ENCODE data around the gene CDC42EP2.

Gene CDC42EP2, protein sequence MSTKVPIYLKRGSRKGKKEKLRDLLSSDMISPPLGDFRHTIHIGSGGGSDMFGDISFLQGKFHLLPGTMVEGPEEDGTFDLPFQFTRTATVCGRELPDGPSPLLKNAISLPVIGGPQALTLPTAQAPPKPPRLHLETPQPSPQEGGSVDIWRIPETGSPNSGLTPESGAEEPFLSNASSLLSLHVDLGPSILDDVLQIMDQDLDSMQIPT
- total RNA-seq, result 0.04 to 1.0 (median 0.20) reads per million in 17 experiments

GRCh38 chr11:65314501-65315203 lies at the start of gene CDC42EP2:
Gene CDC42EP2, plus strand, starts transcription at chr11:65314866. Its CDS starts 6,033 bp downstream, at chr11:65320899.
- peak; percentile 91 to 97 (median 95) for DNase-seq

DNA sequence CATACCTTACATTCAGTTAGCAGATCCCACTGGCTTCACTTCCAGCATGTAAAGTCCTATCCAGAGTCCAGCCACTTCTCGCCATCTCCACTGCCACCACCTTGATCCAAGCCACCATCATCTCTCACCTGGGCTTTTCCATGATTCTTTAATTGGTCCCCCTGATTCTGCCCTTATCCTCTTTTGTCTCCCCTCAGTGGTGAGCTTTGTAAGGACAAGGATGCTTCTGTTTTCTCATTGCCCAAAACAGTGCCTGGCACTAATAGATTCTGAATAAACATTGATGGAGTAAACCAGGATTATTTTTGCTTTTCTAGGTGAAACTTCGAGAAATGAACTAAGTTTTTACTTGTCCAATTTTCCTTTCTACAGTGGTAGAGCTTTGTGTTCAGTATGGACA lies 48.5 kb upstream of the CDC42EP2 start:
- DNase-seq, result no peak

- DNase-seq, result peak; percentile 81 to 90 (median 84)
These were observed 39.7 kb upstream of the CDC42EP2 start for GRCh38 chr11:65274735-65275682.

- no peak for DNase-seq
These were observed 38.8 kb upstream of the CDC42EP2 start for GRCh38 chr11:65275906-65276305.

GRCh38 chr11:65277631-65278277 lies 36.9 kb upstream of the CDC42EP2 start:
- no peak for DNase-seq

DNA sequence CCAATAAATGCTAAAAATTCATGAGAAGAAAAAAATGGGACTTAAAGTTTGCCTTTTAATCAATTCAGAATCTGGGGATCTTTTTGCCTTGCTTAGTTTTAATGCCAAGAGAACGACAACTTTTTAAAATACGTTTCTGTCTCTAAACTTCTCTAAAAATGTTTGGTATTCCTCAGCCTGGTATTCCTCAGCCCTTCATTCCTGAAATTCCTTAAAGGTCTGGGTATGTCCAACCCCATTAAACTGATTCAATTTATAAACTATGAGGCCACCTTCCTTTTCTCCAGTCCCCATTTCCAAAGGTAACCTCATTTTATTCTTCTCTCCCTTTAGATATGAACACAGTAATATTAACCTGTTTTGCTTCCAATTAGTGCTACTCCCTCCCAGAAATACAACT lies 36.3 kb upstream of the CDC42EP2 start:
- DNase-seq, result no peak

DNA sequence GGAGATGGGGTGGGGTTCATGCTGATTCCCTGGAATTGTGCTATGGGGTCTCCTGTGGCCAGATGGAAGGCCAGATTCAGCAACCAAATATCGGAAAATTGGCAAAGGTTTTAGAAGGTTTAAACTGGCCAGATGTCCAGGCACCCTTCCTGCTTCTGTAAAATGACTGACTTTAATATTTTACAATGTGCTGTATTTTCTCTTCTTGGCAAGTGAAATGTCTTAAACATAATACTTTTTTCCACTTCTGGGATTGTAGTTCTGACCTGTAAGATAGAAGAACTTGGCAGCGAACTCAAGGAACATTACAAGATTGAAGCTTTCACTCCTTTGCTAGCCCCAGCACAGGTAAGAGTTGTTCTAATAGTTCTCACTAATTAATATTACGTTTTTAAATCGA lies 35.4 kb upstream of the CDC42EP2 start:
- DNase-seq, result no peak

DNA sequence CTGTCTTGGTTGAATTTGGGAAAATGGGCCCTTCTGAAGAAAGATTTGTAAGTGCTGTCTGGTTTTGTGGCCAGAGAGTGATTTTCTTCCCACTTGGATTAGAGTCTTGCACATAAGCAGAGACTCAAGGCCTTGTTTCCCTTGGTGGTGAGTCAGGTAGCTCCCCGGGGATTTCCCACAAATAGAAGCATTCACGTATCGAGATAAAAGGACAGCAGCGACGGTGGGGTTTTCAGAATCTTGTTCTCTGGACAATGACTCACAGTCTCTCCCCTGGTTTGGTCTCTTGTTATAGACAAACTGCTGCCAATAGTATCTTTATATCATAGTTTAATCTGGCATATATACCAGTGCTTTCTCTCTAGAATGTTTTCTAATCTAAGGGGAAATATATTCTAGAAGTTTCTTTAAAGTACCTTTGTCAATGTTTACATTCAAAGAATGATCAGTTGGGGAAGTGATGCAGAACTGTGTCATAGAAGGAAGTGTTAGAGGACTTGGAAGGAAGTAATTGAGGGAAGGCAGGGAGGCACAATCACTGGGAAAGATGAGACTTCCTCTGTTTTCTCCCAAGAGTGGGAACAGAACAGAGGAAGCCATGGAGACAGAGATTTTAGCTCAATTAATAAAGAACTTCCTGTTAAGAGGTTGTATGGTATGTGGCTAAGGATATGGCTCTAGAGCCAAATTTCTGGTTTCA lies 34.8 kb upstream of the CDC42EP2 start:
- DNase-seq, result peak; percentile 53 to 79 (median 66)

DNA sequence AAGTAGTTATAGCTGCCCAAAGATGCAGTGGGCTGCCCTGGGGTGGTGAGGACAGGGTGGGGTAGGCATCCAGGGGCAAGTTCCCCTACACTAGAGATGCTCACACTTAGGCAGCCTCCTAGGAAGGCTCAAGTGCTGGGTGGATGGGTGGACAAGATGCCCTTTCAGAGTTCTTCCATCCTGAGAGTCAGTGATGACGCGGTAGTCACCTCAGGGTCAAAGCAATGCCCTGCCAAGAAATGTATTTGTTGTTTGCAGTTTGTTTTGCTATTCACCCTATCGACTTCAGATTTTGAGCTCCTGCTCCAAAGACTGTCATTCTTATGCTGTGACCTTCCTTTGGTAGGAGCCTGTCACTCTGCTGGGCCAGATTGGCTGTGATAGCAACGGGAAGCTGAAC lies 34.0 kb upstream of the CDC42EP2 start:
- no peak for DNase-seq

GRCh38 chr11:65286686-65287085 lies 28.0 kb upstream of the CDC42EP2 start:
- DNase-seq, result no peak

DNA sequence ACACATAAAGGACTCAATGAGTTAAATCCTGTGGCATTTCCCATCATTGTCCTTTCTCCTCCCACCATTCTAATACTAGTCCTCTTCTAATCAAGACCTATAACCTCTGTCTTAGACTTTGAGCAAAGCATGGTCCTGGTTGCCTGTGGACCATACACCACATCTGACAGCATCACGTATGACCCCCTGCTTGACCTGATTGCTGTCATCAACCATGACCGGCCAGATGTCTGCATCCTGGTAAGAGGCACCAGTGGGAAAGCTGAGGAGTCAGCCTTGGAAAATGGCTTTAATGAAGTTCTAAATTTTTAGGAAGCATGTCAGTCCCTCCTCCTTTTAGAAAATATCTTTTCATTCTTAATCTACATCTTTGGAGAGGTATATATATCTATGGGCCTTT lies 27.1 kb upstream of the CDC42EP2 start:
- DNase-seq, result no peak

DNA sequence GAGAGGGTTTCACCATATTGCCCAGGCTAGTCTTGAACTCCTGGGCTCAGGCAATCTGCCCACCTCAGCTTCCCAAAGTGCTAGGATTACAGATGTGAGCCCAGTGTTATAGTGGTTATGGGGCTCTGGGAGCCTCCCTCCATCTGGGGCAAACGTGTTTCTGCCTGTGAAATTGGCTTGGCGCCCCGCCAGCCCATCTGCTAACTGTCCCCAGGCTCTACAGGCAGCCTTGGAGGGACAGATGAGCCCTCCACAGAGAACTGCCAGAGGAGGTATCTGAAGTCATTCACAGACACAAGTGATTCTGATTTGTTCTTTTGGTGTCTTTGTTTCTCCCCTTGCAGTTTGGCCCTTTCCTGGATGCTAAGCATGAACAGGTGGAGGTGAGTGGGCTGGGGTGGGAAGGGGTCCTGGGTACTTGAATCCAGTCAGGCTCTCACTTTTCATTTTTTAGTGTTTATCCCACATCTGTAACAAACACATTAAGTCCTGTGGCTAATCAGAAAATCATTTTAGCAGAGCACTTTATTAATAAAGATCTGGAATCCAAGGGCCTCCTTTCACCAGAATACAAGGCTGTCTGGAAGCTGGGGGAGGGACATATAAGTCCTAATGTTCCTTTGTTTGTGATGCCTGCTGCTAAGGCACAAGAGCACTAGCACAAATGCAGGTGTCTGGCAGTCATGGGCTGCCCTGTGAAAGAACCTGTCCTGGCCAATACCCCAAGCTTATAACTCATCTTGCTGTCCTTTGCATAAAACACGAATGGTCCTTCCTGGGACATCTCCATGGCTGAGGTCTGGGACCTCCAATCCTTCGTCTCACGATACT lies 25.7 kb upstream of the CDC42EP2 start:
- no peak for DNase-seq

DNA sequence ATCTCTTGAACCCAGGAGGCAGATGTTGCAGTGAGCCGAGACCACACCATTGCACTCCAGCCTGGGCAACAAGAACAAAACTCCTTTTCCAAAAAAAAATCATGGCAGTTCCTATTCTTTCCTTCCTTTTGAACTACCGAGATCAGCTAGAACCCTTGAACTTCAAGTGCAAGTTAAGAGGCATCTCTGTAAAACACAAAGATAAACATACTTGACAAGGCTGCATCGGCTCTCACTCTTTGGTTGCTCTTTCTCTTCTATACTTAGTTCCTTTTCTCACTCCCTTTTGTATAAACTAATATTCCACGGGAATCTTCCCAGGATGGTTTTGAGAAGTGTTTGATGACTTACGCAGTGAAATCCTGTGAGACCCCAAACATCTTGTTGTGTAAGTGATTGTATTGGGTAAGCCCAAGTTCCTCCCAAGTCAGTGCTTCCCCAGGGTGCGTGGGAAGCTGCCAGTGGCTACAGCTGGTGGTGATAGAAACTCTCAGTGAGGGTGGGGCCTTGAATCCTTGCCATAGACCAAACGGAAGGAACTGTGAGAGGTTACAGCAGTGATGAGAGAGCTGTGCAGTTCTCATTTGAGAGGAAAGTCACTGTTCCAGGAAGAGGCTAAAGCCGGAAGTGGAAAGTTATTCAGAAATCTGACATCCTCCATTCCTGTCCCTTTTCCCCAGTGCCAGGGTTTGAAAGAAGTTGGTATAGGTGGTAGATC lies 24.1 kb upstream of the CDC42EP2 start:
- peak; percentile 96 to 99 (median 98) for DNase-seq

GRCh38 chr11:65291613-65292012 lies 23.1 kb upstream of the CDC42EP2 start:
- peak; percentile 22 to 41 (median 40) for DNase-seq

- peak in 3 of 4 experiments; percentile 22 to 48 (median 47) for DNase-seq
These were observed 21.8 kb upstream of the CDC42EP2 start for GRCh38 chr11:65292890-65293289.

DNA sequence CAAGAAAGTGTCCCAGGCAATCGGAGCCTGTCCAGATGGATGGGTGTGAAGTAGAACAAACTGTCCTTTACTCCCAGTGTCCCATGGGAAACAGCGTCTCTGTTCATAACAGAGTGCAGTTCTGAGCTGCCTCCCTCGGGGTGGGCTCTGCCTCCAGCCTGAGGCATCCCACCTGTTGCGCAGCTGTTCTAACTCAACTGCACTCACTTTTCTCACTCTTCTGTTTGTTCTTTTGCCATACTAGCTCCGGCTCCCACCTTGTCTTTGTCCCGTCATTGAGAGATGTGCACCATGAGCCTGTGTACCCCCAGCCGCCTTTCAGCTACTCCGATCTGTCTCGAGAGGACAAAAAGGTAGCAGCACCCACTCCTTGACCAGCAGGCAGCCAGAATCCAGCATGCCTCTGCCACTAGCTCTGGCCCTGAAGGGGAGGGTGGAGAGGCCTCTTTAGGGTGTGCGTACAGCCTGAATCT lies 20.7 kb upstream of the CDC42EP2 start:
- no peak for DNase-seq

GRCh38 chr11:65295001-65295400 lies 19.7 kb upstream of the CDC42EP2 start:
- DNase-seq, result no peak

GRCh38 chr11:65295571-65296341 lies 18.9 kb upstream of the CDC42EP2 start:
- DNase-seq, result no peak

DNA sequence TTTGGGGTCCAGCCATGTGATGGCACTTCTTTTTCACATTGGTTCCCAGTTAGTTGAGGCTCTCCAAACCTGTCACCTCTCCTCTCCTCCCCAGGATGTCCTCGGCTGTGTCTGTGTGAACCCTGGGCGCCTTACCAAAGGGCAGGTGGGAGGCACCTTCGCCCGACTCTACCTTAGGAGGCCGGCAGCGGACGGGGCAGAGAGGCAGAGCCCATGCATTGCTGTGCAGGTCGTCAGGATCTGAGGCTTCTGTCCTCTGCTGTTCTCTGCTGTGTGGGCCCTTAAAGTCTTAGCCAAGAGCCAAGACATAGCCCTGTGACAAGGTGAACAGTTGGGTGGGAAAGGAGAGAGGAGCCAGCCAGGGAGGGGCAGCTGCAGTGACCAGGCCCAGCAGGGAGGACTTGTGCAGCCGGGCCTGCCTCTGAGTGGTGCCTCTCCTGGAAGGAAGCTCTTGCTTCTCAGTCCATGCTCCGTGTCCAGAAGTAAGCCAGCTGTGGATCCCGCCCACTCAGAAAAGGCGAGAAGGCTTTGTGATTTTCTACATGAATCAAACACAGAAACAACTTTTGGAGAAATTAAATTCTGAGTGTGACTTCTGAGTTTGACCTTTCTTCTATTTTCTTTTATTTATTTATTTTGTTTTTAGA lies 17.5 kb upstream of the CDC42EP2 start:
- DNase-seq, result no peak
